ENCODE data around the gene SARM1.

The SARM1 gene

DNA sequence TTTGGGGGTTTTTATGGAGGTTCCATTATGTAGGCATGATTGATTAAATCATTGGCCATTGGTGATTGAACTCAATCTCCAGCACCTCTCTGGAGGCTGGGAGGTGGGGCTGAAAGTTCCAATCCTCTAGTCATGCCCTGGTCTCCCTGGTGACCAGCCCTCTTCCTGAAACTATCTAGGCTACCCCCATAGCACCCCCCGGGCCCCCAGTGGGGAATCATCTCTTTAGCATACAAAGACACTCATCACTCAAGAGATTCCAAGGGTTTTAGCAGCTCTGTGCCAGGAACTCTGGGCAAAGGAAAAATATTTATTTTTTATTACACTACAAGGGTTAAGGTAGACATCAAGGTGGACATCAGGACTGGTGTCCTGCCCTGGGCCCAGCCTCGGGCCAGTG is 23.9 kb downstream of the SARM1 start:
- H3K4me3 ChIP-seq = no peak overlapping the region
- no peak for DNase-seq (ENCODE audit: low spot score)
- TF ChIP-seq, protein P1, sequence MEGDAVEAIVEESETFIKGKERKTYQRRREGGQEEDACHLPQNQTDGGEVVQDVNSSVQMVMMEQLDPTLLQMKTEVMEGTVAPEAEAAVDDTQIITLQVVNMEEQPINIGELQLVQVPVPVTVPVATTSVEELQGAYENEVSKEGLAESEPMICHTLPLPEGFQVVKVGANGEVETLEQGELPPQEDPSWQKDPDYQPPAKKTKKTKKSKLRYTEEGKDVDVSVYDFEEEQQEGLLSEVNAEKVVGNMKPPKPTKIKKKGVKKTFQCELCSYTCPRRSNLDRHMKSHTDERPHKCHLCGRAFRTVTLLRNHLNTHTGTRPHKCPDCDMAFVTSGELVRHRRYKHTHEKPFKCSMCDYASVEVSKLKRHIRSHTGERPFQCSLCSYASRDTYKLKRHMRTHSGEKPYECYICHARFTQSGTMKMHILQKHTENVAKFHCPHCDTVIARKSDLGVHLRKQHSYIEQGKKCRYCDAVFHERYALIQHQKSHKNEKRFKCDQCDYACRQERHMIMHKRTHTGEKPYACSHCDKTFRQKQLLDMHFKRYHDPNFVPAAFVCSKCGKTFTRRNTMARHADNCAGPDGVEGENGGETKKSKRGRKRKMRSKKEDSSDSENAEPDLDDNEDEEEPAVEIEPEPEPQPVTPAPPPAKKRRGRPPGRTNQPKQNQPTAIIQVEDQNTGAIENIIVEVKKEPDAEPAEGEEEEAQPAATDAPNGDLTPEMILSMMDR (IDR thresholded peaks at IDR 0.05) = no peak
- H3K27ac ChIP-seq = no peak overlapping the region

DNA sequence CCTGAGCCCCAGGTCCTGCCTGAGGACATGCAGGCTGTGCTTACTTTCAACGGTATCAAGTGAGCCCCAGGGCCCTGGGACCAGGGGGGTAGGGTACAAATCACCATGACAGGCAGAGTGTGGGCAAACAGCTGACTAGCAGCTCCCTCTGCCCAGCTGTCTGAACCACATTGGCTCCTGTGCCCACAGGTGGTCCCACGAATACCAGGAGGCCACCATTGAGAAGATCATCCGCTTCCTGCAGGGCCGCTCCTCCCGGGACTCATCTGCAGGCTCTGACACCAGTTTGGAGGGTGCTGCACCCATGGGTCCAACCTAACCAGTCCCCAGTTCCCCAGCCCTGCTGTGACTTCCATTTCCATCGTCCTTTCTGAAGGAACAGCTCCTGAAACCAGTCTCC is 24.5 kb downstream of the SARM1 start:
- DNase-seq (ENCODE audit: low spot score) = no peak
- TF ChIP-seq, protein P1 (IDR thresholded peaks at IDR 0.05) = no peak
- no peak overlapping the region for H3K4me3 ChIP-seq
- no peak overlapping the region for H3K27ac ChIP-seq

DNA sequence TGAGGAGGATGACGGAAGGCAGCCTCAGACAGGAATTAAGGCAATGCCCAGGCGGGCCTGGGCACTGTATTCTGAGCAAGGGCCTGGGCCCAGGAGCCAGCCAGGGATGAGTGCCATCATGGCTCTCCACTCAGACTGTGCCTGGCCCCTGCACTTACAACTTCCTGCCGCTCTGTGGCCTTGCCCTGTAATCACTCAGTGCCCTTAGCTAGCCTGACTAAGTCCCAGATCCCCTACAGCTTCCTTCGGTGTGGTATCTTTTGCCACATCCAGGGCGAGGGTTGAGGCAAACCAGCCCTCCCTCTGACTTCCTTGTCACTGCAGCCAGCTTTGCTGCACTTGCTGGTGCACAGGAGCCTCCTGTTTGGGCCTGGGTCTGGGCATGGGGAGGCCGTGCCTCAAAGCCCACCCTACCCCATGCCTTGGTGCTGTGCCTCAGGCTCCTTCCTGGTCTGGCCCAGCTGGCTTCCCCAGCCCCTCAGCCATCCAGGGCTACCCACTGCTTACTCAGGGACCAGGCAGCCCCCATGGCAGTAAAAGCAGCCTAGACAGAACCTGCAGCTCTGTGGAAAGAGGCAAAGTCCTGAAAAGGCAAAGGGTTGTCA is 25.2 kb downstream of the SARM1 start:
- DNase-seq (ENCODE audit: low spot score) = no peak
- H3K4me3 ChIP-seq = no peak overlapping the region
- no peak overlapping the region for H3K27ac ChIP-seq
- TF ChIP-seq, protein P1 (IDR thresholded peaks at IDR 0.05) = no peak

DNA sequence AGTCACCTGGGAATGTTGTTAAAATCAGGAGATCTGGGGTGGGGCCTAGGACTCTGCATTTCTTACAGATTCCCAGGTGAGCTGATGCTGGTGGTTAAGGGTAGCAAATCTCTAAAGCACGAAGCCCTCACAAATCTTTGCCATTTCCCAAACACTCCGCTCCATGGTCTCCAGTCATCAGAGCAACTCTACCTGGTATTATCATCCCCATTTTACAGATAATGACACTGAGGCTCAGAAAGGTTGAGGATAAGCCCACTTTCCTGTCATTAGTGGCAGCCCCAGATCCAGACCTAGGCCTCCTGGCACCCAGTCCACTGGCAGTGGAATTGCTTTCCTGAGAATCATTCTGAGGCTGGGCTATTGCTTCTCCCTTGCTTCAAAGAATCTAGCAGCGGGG is 25.8 kb downstream of the SARM1 start:
- no peak overlapping the region for H3K27ac ChIP-seq
- H3K4me3 ChIP-seq = no peak overlapping the region
- TF ChIP-seq, protein P1 (IDR thresholded peaks at IDR 0.05) = no peak
- DNase-seq (ENCODE audit: low spot score) = no peak

DNA sequence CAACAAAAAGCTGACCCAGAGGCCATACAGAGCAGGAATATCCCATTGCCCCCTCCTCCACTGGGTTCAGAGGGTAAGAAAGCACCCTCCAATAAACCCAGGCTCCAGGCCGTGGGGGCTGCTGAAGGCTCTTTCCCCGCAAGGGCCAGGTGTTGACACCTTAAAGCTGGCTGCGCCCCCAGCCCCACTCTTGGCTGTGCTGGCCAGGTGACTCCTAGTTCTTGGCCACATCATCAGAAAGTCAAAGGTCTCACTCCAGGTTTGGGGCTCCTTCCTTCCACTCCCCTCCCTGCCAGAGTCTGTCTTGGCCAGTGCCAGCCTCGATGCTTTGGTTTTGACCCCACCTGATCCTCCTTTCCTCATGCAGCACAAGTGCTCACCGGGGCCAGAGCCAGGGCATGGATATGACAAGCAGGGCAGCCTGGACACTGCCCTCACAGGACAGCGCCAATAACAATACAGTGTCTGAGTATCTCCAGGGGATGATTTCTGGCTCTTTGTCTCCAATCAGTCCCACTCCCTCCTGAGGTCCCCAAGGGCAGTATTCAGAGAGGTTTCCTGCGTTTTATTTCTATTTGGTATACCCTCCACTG is 26.3 kb downstream of the SARM1 start:
- H3K27ac ChIP-seq = peak overlapping the region in 1 of 2 donors; percentile 35
- H3K4me3 ChIP-seq = no peak overlapping the region
- no peak for DNase-seq (ENCODE audit: low spot score)
- TF ChIP-seq, protein P1 (IDR thresholded peaks at IDR 0.05) = no peak

DNA sequence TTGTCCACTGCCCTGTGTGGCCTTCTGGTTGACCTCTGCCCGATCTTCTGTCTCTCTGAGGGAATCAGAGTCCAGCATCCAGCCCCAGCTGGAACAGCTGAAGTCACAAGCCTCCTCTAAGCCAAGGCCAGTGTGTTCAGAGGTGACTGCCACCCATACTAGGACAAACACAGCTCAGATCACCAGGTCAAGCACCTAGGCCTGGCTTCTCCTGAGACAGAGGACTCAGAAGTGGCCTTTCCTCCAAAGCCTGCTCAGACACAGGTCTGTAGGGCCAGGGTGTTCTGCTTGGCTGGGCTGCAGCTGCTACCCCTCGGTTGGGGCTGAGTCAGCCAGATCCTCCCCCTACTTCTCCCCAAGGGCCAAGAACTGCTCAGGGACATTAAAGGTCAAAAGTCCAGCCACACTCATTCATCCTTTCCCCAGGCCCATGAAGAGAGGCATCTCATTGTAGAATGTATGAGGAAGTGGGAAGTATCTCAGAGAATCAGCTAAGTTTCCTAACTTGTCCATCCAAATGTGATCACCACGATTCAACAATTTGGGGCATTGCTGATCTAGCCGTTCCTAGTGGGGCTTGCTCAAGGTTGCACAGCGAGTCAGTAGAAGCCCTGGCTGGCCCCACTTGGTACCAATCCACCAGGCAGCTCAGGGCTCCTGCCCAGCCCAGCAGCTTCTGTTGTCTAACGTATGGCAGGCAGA is 26.9 kb downstream of the SARM1 start:
- H3K4me3 ChIP-seq = no peak overlapping the region
- TF ChIP-seq, protein P1 (IDR thresholded peaks at IDR 0.05) = no peak
- no peak for DNase-seq (ENCODE audit: low spot score)
- peak overlapping the region in 1 of 2 donors; percentile 35 for H3K27ac ChIP-seq

DNA sequence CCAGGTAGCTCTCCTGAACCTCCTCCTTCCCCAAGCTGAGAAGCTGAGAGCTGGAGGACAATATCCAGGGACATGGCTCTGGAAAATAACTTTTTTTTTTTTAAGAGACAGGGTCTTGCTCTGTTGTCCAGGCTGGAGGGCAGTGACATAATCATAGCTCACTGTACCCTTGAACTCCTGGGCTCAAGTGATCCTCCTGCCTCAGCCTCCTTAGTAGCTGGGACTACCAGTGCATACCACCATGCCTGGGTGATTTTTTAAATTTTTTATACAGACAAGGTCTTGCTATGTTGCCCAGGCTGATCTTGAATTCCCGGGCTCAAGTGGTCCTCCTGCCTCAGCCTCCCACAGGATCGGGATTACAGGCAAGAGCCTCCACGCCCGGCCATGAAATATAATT is 28.3 kb downstream of the SARM1 start:
- H3K4me3 ChIP-seq = no peak overlapping the region
- no peak overlapping the region for H3K27ac ChIP-seq
- TF ChIP-seq, protein P1 (IDR thresholded peaks at IDR 0.05) = no peak
- no peak for DNase-seq (ENCODE audit: low spot score)
